H1 (cell line): Measurements from ENCODE around the gene LRIT2. TPM values are rescaled to one million over a fixed set of nuclear protein-coding genes. Genes with fewer than 3 reads are reported as not detected.

ENCODE experiments used
- CTCF ChIA-PET: fragments of 300-600 bp; sonication (Branson Sonifier 250); formaldehyde crosslinking; loops from one replicate; lab custom pipeline; 2021; ENCODE audit not compliant: partially characterized antibody; lab: Charles Lee
- POLR2A ChIA-PET: fragments of 300-600 bp; sonication (Branson Sonifier 250); formaldehyde crosslinking; loops from one replicate; lab custom pipeline; 2021; ENCODE audit warnings: inconsistent platforms; ENCODE audit not compliant: partially characterized antibody; lab: Charles Lee
- DNase-seq, 2 experiments: peaks; one replicate each; pipeline versions ENCODE4 v3.0.0 to v3.0.0-alpha.2; 2010 to 2022; ENCODE audit warnings: low spot score in 2 of 2, low read depth in 1 of 2, mixed read lengths in 1 of 2
- FAIRE-seq: peaks from 2 replicates; lab custom pipeline; 2011; peaks lifted over from hg19 to GRCh38; lab: Jason Lieb, UNC
- H2AFZ ChIP-seq: 2 replicates; pipeline ENCODE4 v1.8.1; 2012; ENCODE audit warnings: low read length, inconsistent platforms
- H2AK5ac ChIP-seq: 2 replicates; pipeline ENCODE4 v1.6.1; 2013; ENCODE audit warnings: low read depth, low read length
- H2BK120ac ChIP-seq: replicated peaks from 2 replicates; pipeline ENCODE3; 2013; ENCODE audit warnings: low read depth, low read length, inconsistent platforms
- H2BK12ac ChIP-seq: 2 replicates; pipeline ENCODE4 v1.6.1; 2013; ENCODE audit warnings: low read depth, low read length
- H2BK15ac ChIP-seq: 2 replicates; pipeline ENCODE4 v1.6.1; 2013; ENCODE audit warnings: low read length
- H2BK20ac ChIP-seq: 2 replicates; pipeline ENCODE4 v1.6.1; 2013; ENCODE audit warnings: low read length
- H2BK5ac ChIP-seq: 2 replicates; pipeline ENCODE4 v1.6.1; 2013; ENCODE audit warnings: low read depth, low read length
- H3K14ac ChIP-seq: 2 replicates; pipeline ENCODE4 v1.6.1; 2013; ENCODE audit warnings: inconsistent platforms; ENCODE audit not compliant: insufficient read length
- H3K18ac ChIP-seq: 2 replicates; pipeline ENCODE4 v1.6.1; 2013; ENCODE audit warnings: low read length; ENCODE audit errors: extremely low read depth
- H3K23ac ChIP-seq: 2 replicates; pipeline ENCODE4 v1.6.1; 2013; ENCODE audit warnings: inconsistent platforms; ENCODE audit not compliant: insufficient read length
- H3K23me2 ChIP-seq: 2 replicates; pipeline ENCODE4 v1.6.1; 2013; ENCODE audit warnings: low read depth, low read length
- H3K27ac ChIP-seq: 2 replicates; pipeline ENCODE4 v1.6.1; 2011; ENCODE audit warnings: low read depth, low read length, inconsistent platforms
- H3K27me3 ChIP-seq, 4 experiments: replicated peaks in 1 of 4; 1 replicate in 1 of 4; 2 replicates in 3 of 4; pipeline versions ENCODE4 v1.6.1 to v1.8.1; 2011 to 2013; ENCODE audit warnings: low read length in 3 of 4, mild to moderate bottlenecking in 3 of 4, inconsistent platforms in 2 of 4, mixed read lengths in 2 of 4, moderate library complexity in 1 of 4; ENCODE audit not compliant: control insufficient read depth in 3 of 4, insufficient read depth in 3 of 4; ENCODE audit errors: extremely low read depth in 1 of 4
- H3K36me3 ChIP-seq, 4 experiments: 2 replicates each; pipeline versions ENCODE4 v1.6.1 to v1.8.1; 2011 to 2013; ENCODE audit warnings: mild to moderate bottlenecking in 4 of 4, low read length in 3 of 4, moderate library complexity in 2 of 4, control low read depth in 1 of 4, inconsistent platforms in 1 of 4; ENCODE audit not compliant: insufficient read depth in 4 of 4, control insufficient read depth in 2 of 4
- H3K4ac ChIP-seq: replicated peaks from 2 replicates; pipeline ENCODE3; 2013; ENCODE audit warnings: low read length, low read depth, mixed read lengths, inconsistent platforms; ENCODE audit not compliant: insufficient read length
- H3K4me1 ChIP-seq, 4 experiments: replicated peaks in 1 of 4; 1 replicate in 1 of 4; 2 replicates in 3 of 4; pipeline versions ENCODE4 v1.6.1 to v1.8.1; 2011 to 2013; ENCODE audit warnings: low read length in 3 of 4, inconsistent platforms in 2 of 4, mixed read lengths in 1 of 4; ENCODE audit not compliant: insufficient read depth in 4 of 4, control insufficient read depth in 3 of 4
- H3K4me2 ChIP-seq, 2 experiments: 2 replicates each; pipeline versions ENCODE4 v1.6.1 to v1.8.1; 2011 to 2013; ENCODE audit warnings: low read depth in 2 of 2, low read length in 2 of 2, control low read depth in 1 of 2, inconsistent platforms in 1 of 2, mild to moderate bottlenecking in 1 of 2; ENCODE audit not compliant: insufficient read depth in 1 of 2
- H3K4me3 ChIP-seq, 4 experiments: fragments of 200-600, 300-600 bp in 1 of 4; sonication (generic), shearing (Covaris generic), sonication (Bioruptor Twin) in 1 of 4; 2 replicates each; pipeline versions ENCODE4 v1.5.1 to v1.8.1; 2011 to 2016; ENCODE audit warnings: low read length in 4 of 4, low read depth in 3 of 4, control low read depth in 2 of 4, inconsistent platforms in 2 of 4, mild to moderate bottlenecking in 2 of 4, mixed read lengths in 1 of 4, moderate library complexity in 1 of 4; ENCODE audit not compliant: insufficient read depth in 2 of 4; ENCODE audit errors: extremely low read depth in 1 of 4
- H3K56ac ChIP-seq: replicated peaks from 2 replicates; pipeline ENCODE3; 2013; ENCODE audit warnings: low read depth, mild to moderate bottlenecking, mixed read lengths, low read length, inconsistent platforms; ENCODE audit not compliant: insufficient read length
- H3K79me1 ChIP-seq: 2 replicates; pipeline ENCODE4 v1.6.1; 2013; ENCODE audit warnings: low read depth, low read length, control low read depth
- H3K79me2 ChIP-seq, 2 experiments: 2 replicates each; pipeline versions ENCODE4 v1.6.1 to v1.8.1; 2012 to 2013; ENCODE audit warnings: low read length in 2 of 2, mild to moderate bottlenecking in 2 of 2, inconsistent platforms in 1 of 2; ENCODE audit not compliant: insufficient read depth in 2 of 2, control insufficient read depth in 1 of 2
- H3K9ac ChIP-seq, 4 experiments: replicated peaks in 1 of 4; 1 replicate in 1 of 4; 2 replicates in 3 of 4; pipeline versions ENCODE4 v1.6.1 to v1.8.1; 2011 to 2013; ENCODE audit warnings: low read depth in 3 of 4, low read length in 3 of 4, control low read depth in 2 of 4, mild to moderate bottlenecking in 2 of 4, moderate library complexity in 2 of 4, inconsistent platforms in 1 of 4; ENCODE audit errors: extremely low read depth in 1 of 4
- H3K9me3 ChIP-seq, 2 experiments: 2 replicates each; pipeline versions ENCODE4 v1.6.1 to v1.8.1; 2012 to 2013; ENCODE audit warnings: mild to moderate bottlenecking in 2 of 2, moderate library complexity in 2 of 2, control low read depth in 1 of 2, inconsistent platforms in 1 of 2, low read depth in 1 of 2, low read length in 1 of 2, mixed read lengths in 1 of 2; ENCODE audit not compliant: insufficient read depth in 2 of 2
- H4K20me1 ChIP-seq, 2 experiments: replicated peaks in 1 of 2; 2 replicates each; pipeline versions ENCODE3 to v1.8.1; 2011 to 2013; ENCODE audit warnings: inconsistent platforms in 2 of 2, low read length in 2 of 2, mild to moderate bottlenecking in 1 of 2; ENCODE audit not compliant: insufficient read depth in 2 of 2, control insufficient read depth in 1 of 2
- H4K5ac ChIP-seq: 2 replicates; pipeline ENCODE4 v1.6.1; 2013; ENCODE audit warnings: low read length, low read depth, mixed read lengths, inconsistent platforms; ENCODE audit not compliant: insufficient read length
- H4K8ac ChIP-seq: 2 replicates; pipeline ENCODE4 v1.8.0; 2013; ENCODE audit warnings: mild to moderate bottlenecking, moderate library complexity, low read length, inconsistent platforms; ENCODE audit not compliant: insufficient read depth; ENCODE audit errors: extremely low read depth
- H4K91ac ChIP-seq: replicated peaks from 2 replicates; pipeline ENCODE3; 2013; ENCODE audit warnings: low read length, mixed read lengths, inconsistent platforms; ENCODE audit not compliant: insufficient read length
- ASH2L ChIP-seq: fragments of 200-600, 300-600 bp; sonication (generic); IDR thresholded peaks from one replicate; pipeline ENCODE4 v1.7.1; 2017; ENCODE audit warnings: low read length
- BRCA1 ChIP-seq: IDR thresholded peaks from 2 replicates; pipeline ENCODE4 v1.6.1; 2012; ENCODE audit warnings: low read depth, low read length, improper control_type of control experiment
- CBX5 ChIP-seq: fragments of 300-800, 300-1000 bp; sonication (generic); IDR thresholded peaks from 2 replicates; pipeline ENCODE4 v1.7.1; 2016; ENCODE audit warnings: antibody characterized with exemption, low read length, low read depth
- CTCF ChIP-seq, 3 experiments: IDR thresholded peaks; 1 replicate in 2 of 3; 2 replicates in 1 of 3; pipeline versions ENCODE4 v1.5.1 to v1.6.1; 2011; ENCODE audit warnings: low read length in 3 of 3, mild to moderate bottlenecking in 3 of 3, inconsistent platforms in 2 of 3, low read depth in 1 of 3, moderate library complexity in 1 of 3; ENCODE audit not compliant: insufficient read depth in 1 of 3; ENCODE audit errors: control extremely low read depth in 1 of 3
- EZH2 ChIP-seq: fragments of 200-600 bp; sonication (generic); IDR thresholded peaks from 2 replicates; pipeline ENCODE4 v1.7.1; 2012; ENCODE audit warnings: low read depth, mild to moderate bottlenecking, moderate library complexity, low read length, inconsistent platforms; ENCODE audit not compliant: severe bottlenecking
- JUND ChIP-seq: IDR thresholded peaks from 2 replicates; pipeline ENCODE4 v1.6.1; 2011; ENCODE audit warnings: mild to moderate bottlenecking, improper control_type of control experiment, low read length
- MAX ChIP-seq: IDR thresholded peaks from 2 replicates; pipeline ENCODE4 v1.6.1; 2012; ENCODE audit warnings: inconsistent platforms
- PHF8 ChIP-seq: fragments of 200-600 bp; sonication (generic); conservative IDR thresholded peaks from 2 replicates; pipeline ENCODE4 v1.7.1; 2012; ENCODE audit warnings: low read depth, mild to moderate bottlenecking, inconsistent platforms, low read length, moderate library complexity
- RFX5 ChIP-seq: IDR thresholded peaks from 2 replicates; pipeline ENCODE4 v1.6.1; 2011; ENCODE audit warnings: low read depth, low read length, improper control_type of control experiment, borderline replicate concordance
- SIRT6 ChIP-seq: IDR thresholded peaks from one replicate; pipeline ENCODE4 v1.7.1; 2012; ENCODE audit warnings: low read length, inconsistent platforms
- TAF7 ChIP-seq: optimal IDR thresholded peaks from 2 replicates; pipeline ENCODE3; 2011; ENCODE audit warnings: low read depth, mild to moderate bottlenecking, inconsistent platforms, low read length, moderate library complexity, borderline replicate concordance
- whole genome bisulfite sequencing, 2 experiments: shearing (Covaris generic) in 1 of 2; methylation state at CpG; one replicate each; pipeline versions ENCODE4 v1.1.6 to v1.1.7; 2013 to 2015; ENCODE audit warnings: low lambda C conversion rate in 2 of 2, mixed read lengths in 2 of 2, inconsistent platforms in 1 of 2, low coverage in 1 of 2, missing lambda C conversion rate in 1 of 2; ENCODE audit not compliant: insufficient replicate concordance in 2 of 2, insufficient coverage in 1 of 2, insufficient read length in 1 of 2; ENCODE audit errors: extremely low coverage in 1 of 2, missing lambda C conversion rate in 1 of 2; 5-methylcytosine and 5-hydroxymethylcytosine counted together
- polyA plus RNA-seq, 7 experiments: library from polyadenylated mRNA; depleted of rRNA in 3 of 7; stranded (reverse) in 5 of 7; unstranded in 2 of 7; fragments of >200 nt in 5 of 7; fragments of 200-250 nt in 2 of 7; gene quantifications; 1 replicate in 5 of 7; 2 replicates in 1 of 7; 4 replicates in 1 of 7; pipeline versions ENCODE4 v1.2.1 to v1.2.3, GENCODE V29; 2011 to 2013; ENCODE audit warnings: missing spikeins in 2 of 7, mixed read lengths in 2 of 7
- total RNA-seq: library from RNA; stranded (reverse); fragmentation: NEBNext Ultra II Directional; extraction: Animal tissue kit (Norgen Biotek cat#: 25700); gene quantifications from 2 replicates; pipeline ENCODE4 v1.2.1, GENCODE V29; 2021

LRIT2 gene
- total and polyA plus RNA-seq, 2 of the 8 experiments (the other 6 are each of a cell fraction or from before 2014, with no cell fraction given): not detected

DNA sequence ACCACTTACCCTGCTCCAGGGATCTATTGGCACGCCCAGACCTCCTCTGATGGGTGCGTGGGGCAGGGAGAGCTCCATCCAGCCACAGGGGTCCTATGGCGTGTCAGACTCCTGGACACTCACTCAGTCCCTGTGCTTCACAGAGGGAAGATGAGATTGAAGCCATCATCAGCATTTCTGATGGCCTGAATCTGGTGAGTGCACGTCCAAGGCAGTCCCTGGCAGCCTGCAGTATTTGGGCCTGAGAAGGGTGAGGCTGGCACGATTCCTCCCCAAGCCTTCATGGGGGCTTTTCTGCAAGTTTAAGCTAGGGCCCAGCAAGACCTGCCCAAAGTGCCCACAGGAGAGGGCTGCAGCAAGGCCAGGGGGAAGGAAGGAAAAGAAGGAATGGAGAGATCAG, 27.7 kb downstream of the LRIT2 start:
- H3K14ac ChIP-seq: no peak overlapping the region
- ChIA-PET POLR2A (interaction anchor here (1.0 kb wide), 1 partner anchor 58 kb away, joined by 3 read pairs; no protein-coding TSS in a partner anchor), CTCF (interaction anchor here (0.7 to 8.6 kb wide), 8 partner anchors 8 to 86 kb away, joined by 3 to 64 read pairs (median 4); no protein-coding TSS in a partner anchor)
- no peak overlapping the region for H3K56ac ChIP-seq
- H3K9ac ChIP-seq: no peak overlapping the region
- no peak overlapping the region for H2BK12ac ChIP-seq
- H2BK15ac ChIP-seq: no peak overlapping the region
- H3K4me1 ChIP-seq: peaks cover 0 to 5% (median 2%) of the 10 kb centered on the region in 4 experiments; a peak in 4 of 7 replicates
- H2AK5ac ChIP-seq: no peak overlapping the region
- H2AFZ ChIP-seq: no peak overlapping the region
- H3K23ac ChIP-seq: no peak overlapping the region
- peaks cover 2 to 36% (median 31%) of the 10 kb centered on the region in 4 experiments for H3K27me3 ChIP-seq
- H2BK120ac ChIP-seq: no peak overlapping the region
- FAIRE-seq (no peak), DNase-seq (no peak)
- 92% methylated on average over 5 of the region's 5 CpGs; no CpG with 5 or more reads in 1 of the 2 experiments for WGBS, 2 experiments
- H4K20me1 ChIP-seq: peaks cover 0 to 6% of the 10 kb centered on the region in 2 experiments
- H3K4me2 ChIP-seq: no peak overlapping the region
- peaks cover 12% of the 10 kb centered on the region; the same call in 1 of the 2 replicates for H3K23me2 ChIP-seq
- H2BK5ac ChIP-seq: no peak overlapping the region
- no peak overlapping the region for H3K18ac ChIP-seq
- H3K4ac ChIP-seq: no peak overlapping the region
- no peaks in the 10 kb centered on the region for H3K9me3 ChIP-seq
- no peak overlapping the region for H3K27ac ChIP-seq
- H3K36me3 ChIP-seq: no peaks in the 10 kb centered on the region
- no peak overlapping the region for H4K5ac ChIP-seq
- H3K79me1 ChIP-seq: no peaks in the 10 kb centered on the region
- H3K79me2 ChIP-seq: no peaks in the 10 kb centered on the region
- H4K8ac ChIP-seq: no peak overlapping the region
- no peak overlapping the region for H3K4me3 ChIP-seq
- H4K91ac ChIP-seq: no peak overlapping the region
- H2BK20ac ChIP-seq: no peak overlapping the region
- TF ChIP-seq BRCA1 (no peak), MAX (no peak), SIRT6 (no peak), TAF7 (no peak), EZH2 (no peak), ASH2L (no peak), PHF8 (no peak), CBX5 (no peak), CTCF (IDR thresholded peaks at IDR 0.05; ENCODE audit: control extremely low read depth in 1 of 3, insufficient read depth in 1 of 3, low read depth in 1 of 3, low read length in 3 of 3) (no peak), RFX5 (no peak), JUND (no peak)
